ENCODE data around the gene ARRDC1. TPM values are rescaled to one million over a fixed set of nuclear protein-coding genes. Genes with fewer than 3 reads are reported as not detected.
"Not testable (repeated sequence)": the region's sequence is repeated elsewhere in the genome, so short reads cannot be mapped to it uniquely, and the experiment has no call there.

The ARRDC1 gene
- total and polyA plus RNA-seq, 9 of the 15 experiments (the other 6 are each of a cell fraction or from before 2014, with no cell fraction given), result 0.21 to 45.3 (median 18.6) TPM

- POLR2A ChIA-PET, result interaction anchor here (0.6 to 2.1 kb wide), 2 partner anchors 8 to 647 kb away, joined by 3 to 10 read pairs; partner anchors contain the start of gene EHMT1
- DNase-seq (ENCODE audit: extremely low read depth in 1 of 4, low spot score in 3 of 4); H3K27me3 ChIP-seq (ENCODE audit: control insufficient read depth in 2 of 2, insufficient read depth in 2 of 2, low read length in 2 of 2); H3K4me3 ChIP-seq; CTCF ChIA-PET (ENCODE audit: low intra/inter-chr PET ratio); ATAC-seq; BruUV-seq (replicated peaks); H4K20me1 ChIP-seq (replicated peaks; ENCODE audit: control insufficient read depth, insufficient read depth, low read length); in situ Hi-C loops (cut with MboI); H2AFZ ChIP-seq (ENCODE audit: low read depth, low read length); intact Hi-C loops (cut with micrococcal nuclease); H3K27ac ChIP-seq (ENCODE audit: extremely low read depth, low read depth, low read length); H3K9me3 ChIP-seq (replicated peaks; ENCODE audit: control insufficient read depth, insufficient read depth, low read depth, low read length); H3K9me1 ChIP-seq (ENCODE audit: control insufficient read depth, insufficient read depth, low read length); FAIRE-seq; H3K4me2 ChIP-seq (ENCODE audit: insufficient read depth, low read length): not testable (repeated sequence)
- Histone ChIP-seq H3K36me3 (ENCODE audit: control insufficient read depth, insufficient read depth, low read length) (peaks cover 12% of the 10 kb centered on the region), H3K9ac (ENCODE audit: insufficient read depth in 1 of 2, low read depth in 2 of 2, low read length in 2 of 2) (0 out of 4 replicates have a peak overlapping the region, but pooled peaks of 1 of the 2 experiments have one; percentile 54), H3K79me2 (ENCODE audit: control insufficient read depth, insufficient read depth, low read length) (peaks cover 99% of the 10 kb centered on the region), H3K4me1 (replicated peaks in 1 of 2; ENCODE audit: control insufficient read depth in 2 of 2, insufficient read depth in 2 of 2, low read length in 2 of 2) (peaks cover 8 to 13% of the 10 kb centered on the region in 2 experiments; a peak in 4 of 5 replicates)
- 93% methylated on average over 14 of the region's 14 CpGs for WGBS (ENCODE audit: insufficient coverage, low coverage, missing lambda C conversion rate)
- TF ChIP-seq BCOR (IDR thresholded peaks at IDR 0.05), result 0 out of 2 replicates have a peak, but pooled peaks have one; percentile 8
Observed at GRCh38 chr9:137627406-137627805, 21.9 kb downstream of the ARRDC1 start.

- no peak for FAIRE-seq
- in situ Hi-C loops (cut with MboI), result no loop called here
- Histone ChIP-seq H3K9me1 (ENCODE audit: control insufficient read depth, insufficient read depth, low read length) (no peaks in the 10 kb centered on the region), H3K27me3 (ENCODE audit: control insufficient read depth in 2 of 2, insufficient read depth in 2 of 2, low read length in 2 of 2) (no peaks in the 10 kb centered on the region), H4K20me1 (replicated peaks; ENCODE audit: control insufficient read depth, insufficient read depth, low read length) (peaks cover 7% of the 10 kb centered on the region), H3K79me2 (ENCODE audit: control insufficient read depth, insufficient read depth, low read length) (peaks cover 96% of the 10 kb centered on the region), H3K4me2 (ENCODE audit: insufficient read depth, low read length) (no peak overlapping the region), H3K36me3 (ENCODE audit: control insufficient read depth, insufficient read depth, low read length) (peaks cover 8% of the 10 kb centered on the region; the same call in 2 of the 3 replicates), H2AFZ (ENCODE audit: low read depth, low read length) (no peak overlapping the region), H3K9ac (ENCODE audit: insufficient read depth in 1 of 2, low read depth in 2 of 2, low read length in 2 of 2) (no peak overlapping the region), H3K4me3 (no peak overlapping the region), H3K4me1 (replicated peaks in 1 of 2; ENCODE audit: control insufficient read depth in 2 of 2, insufficient read depth in 2 of 2, low read length in 2 of 2) (peaks cover 8 to 13% of the 10 kb centered on the region in 2 experiments; a peak in 4 of 5 replicates), H3K27ac (ENCODE audit: extremely low read depth, low read depth, low read length) (no peak overlapping the region), H3K9me3 (replicated peaks; ENCODE audit: control insufficient read depth, insufficient read depth, low read depth, low read length) (no peaks in the 10 kb centered on the region)
- intact Hi-C loops (cut with micrococcal nuclease), result no loop called here
- ATAC-seq, result no peak
- no TSS peak for BruUV-seq (replicated peaks)
- CTCF ChIA-PET (ENCODE audit: low intra/inter-chr PET ratio), result no interaction called here
- WGBS (ENCODE audit: insufficient coverage, low coverage, missing lambda C conversion rate), result 82% methylated on average over 1 of the region's 1 CpG
- POLR2A ChIA-PET, result interaction anchor here (0.5 to 1.7 kb wide), 3 partner anchors 10 to 11 kb away, joined by 3 to 5 read pairs (median 4); partner anchors contain the start of gene EHMT1
- DNase-seq (ENCODE audit: extremely low read depth in 1 of 4, low spot score in 3 of 4), result no peak
- no peak for TF ChIP-seq SMARCC2 (IDR thresholded peaks at IDR 0.05; ENCODE audit: low read depth)
- TF ChIP-seq PURB (CRISPR knock-in tag; IDR thresholded peaks at IDR 0.05; ENCODE audit: low read depth), result no peak
- no peak for TF ChIP-seq CBX2 (IDR thresholded peaks at IDR 0.05; ENCODE audit: insufficient read depth, low read length, poor library complexity, severe bottlenecking)
- TF ChIP-seq TBL1XR1 (IDR thresholded peaks at IDR 0.05; ENCODE audit: low read length in 2 of 2), result no peak
- TF ChIP-seq ZNF316 (IDR thresholded peaks at IDR 0.05), result no peak
- no peak for TF ChIP-seq ZKSCAN3 (CRISPR knock-in tag; IDR thresholded peaks at IDR 0.05)
Observed at GRCh38 chr9:137630126-137630525, 24.6 kb downstream of the ARRDC1 start.

Measured in K562 (cell line).